Panc1 (cell line): ENCODE data around the gene PSAP. TPM values are rescaled to one million over a fixed set of nuclear protein-coding genes. Genes with fewer than 3 reads are reported as not detected.
"Not testable (repeated sequence)": the region's sequence is repeated elsewhere in the genome, so short reads cannot be mapped to it uniquely, and the experiment has no call there.

Experiments used
- ATAC-seq: fragments of 200-7000 bp; cut with Tn5 transposase; 2 replicates; pipeline ENCODE4 v1.9.1; 2020; ENCODE audit warnings: mild to moderate bottlenecking, moderate library complexity
- BruUV-seq: library from RNA; stranded (reverse); fragments of 400-500 nt; replicated peaks from 2 replicates; lab custom pipeline; 2021; lab: Mats Ljungman, UMichigan
- CTCF ChIA-PET: fragments of 300-600 bp; sonication (Branson Sonifier 250); formaldehyde crosslinking; loops from one replicate; lab custom pipeline; 2022; ENCODE audit warnings: antibody characterized with exemption; lab: Charles Lee
- POLR2A ChIA-PET: fragments of 300-600 bp; sonication (Branson Sonifier 250); formaldehyde crosslinking; loops from one replicate; lab custom pipeline; 2022; ENCODE audit warnings: antibody characterized with exemption; lab: Charles Lee
- DNase-seq: peaks from one replicate; pipeline ENCODE4 v3.0.0-alpha.2; 2010; ENCODE audit warnings: low read depth, low spot score
- H3K27ac ChIP-seq: 2 replicates; pipeline ENCODE4 v1.5.1; 2011; ENCODE audit warnings: mild to moderate bottlenecking, low read length, inconsistent platforms
- H3K27me3 ChIP-seq: fragments of 200-500 bp; sonication (Bioruptor generic); 2 replicates; pipeline ENCODE4 v1.6.0; 2014; ENCODE audit warnings: low read length, inconsistent platforms; ENCODE audit not compliant: control insufficient read depth, insufficient read depth
- H3K36me3 ChIP-seq: fragments of 200-500 bp; sonication (Bioruptor generic); 2 replicates; pipeline ENCODE4 v1.5.1; 2014; ENCODE audit warnings: inconsistent platforms, mild to moderate bottlenecking, low read length, moderate library complexity; ENCODE audit not compliant: control insufficient read depth, insufficient read depth
- H3K4me1 ChIP-seq: 2 replicates; pipeline ENCODE4 v1.5.1; 2011; ENCODE audit warnings: inconsistent platforms, mild to moderate bottlenecking, low read length, moderate library complexity; ENCODE audit not compliant: control insufficient read depth, insufficient read depth
- H3K4me3 ChIP-seq, 2 experiments: 2 replicates each; pipeline ENCODE4 v1.5.1; 2011 to 2012; ENCODE audit warnings: low read depth in 2 of 2, low read length in 2 of 2, mild to moderate bottlenecking in 2 of 2, inconsistent platforms in 1 of 2, moderate library complexity in 1 of 2
- H3K9me3 ChIP-seq: fragments of 200-500 bp; sonication (Bioruptor generic); 2 replicates; pipeline ENCODE4 v1.5.1; 2014; ENCODE audit warnings: low read depth, mild to moderate bottlenecking, inconsistent platforms, low read length, moderate library complexity; ENCODE audit not compliant: control insufficient read depth, insufficient read depth
- CTCF ChIP-seq: fragments of 450-650 bp; IDR thresholded peaks from 2 replicates; pipeline ENCODE4 v1.5.1; 2017; ENCODE audit warnings: mild to moderate bottlenecking
- POLR2AphosphoS5 ChIP-seq: IDR thresholded peaks from 2 replicates; pipeline ENCODE4 v1.6.1; 2012; ENCODE audit warnings: mild to moderate bottlenecking, low read depth, low read length, moderate library complexity
- REST ChIP-seq, 2 experiments: IDR thresholded peaks; 2 replicates each; pipeline ENCODE4 v1.6.1; 2011 to 2012; ENCODE audit warnings: low read depth in 2 of 2, control low read depth in 1 of 2, low read length in 1 of 2, mild to moderate bottlenecking in 1 of 2, moderate library complexity in 1 of 2; ENCODE audit not compliant: insufficient read depth in 1 of 2
- SIN3A ChIP-seq: IDR thresholded peaks from 2 replicates; pipeline ENCODE4 v1.6.1; 2012; ENCODE audit warnings: low read depth, mild to moderate bottlenecking, low read length, moderate library complexity, borderline replicate concordance; ENCODE audit not compliant: insufficient read depth
- TCF7L2 ChIP-seq: IDR thresholded peaks from 2 replicates; pipeline ENCODE4 v1.6.1; 2011; ENCODE audit warnings: mild to moderate bottlenecking, low read depth, low read length, inconsistent platforms
- in situ Hi-C: cut with HindIII; loops from 2 replicates; pipeline ENCODE4 v1.10.0; 2016; ENCODE audit warnings: low sequenced_read_pairs, low pct_unique_long_range_greater_than_20kb
- intact Hi-C: fragments of 100-400 bp; cut with micrococcal nuclease; formaldehyde crosslinking; loops from one replicate; pipeline ENCODE4 v1.10.0; 2022; ENCODE audit not compliant: unreplicated experiment
- total RNA-seq: library from RNA; stranded (reverse); gene quantifications from one replicate; pipeline ENCODE4 v1.2.1, GENCODE V29; 2021; ENCODE audit not compliant: unreplicated experiment

PSAP gene
- total RNA-seq, 1 experiment from 2014 or later: 3,649 TPM

GRCh38 chr10:71899665-71900412, 48.8 kb upstream of the PSAP start:
- Histone ChIP-seq H3K4me3 (no peak overlapping the region), H3K4me1 (peaks cover 10% of the 10 kb centered on the region), H3K36me3 (no peaks in the 10 kb centered on the region), H3K27ac (peak overlapping the region; percentile 25), H3K9me3 (no peaks in the 10 kb centered on the region), H3K27me3 (no peaks in the 10 kb centered on the region)
- in situ Hi-C loops: no loop called here
- DNase-seq (no peak), ATAC-seq (no peak)
- POLR2A ChIA-PET: no interaction called here
- no TSS peak for BruUV-seq
- TF ChIP-seq SIN3A (no peak), TCF7L2 (no peak), POLR2AphosphoS5 (no peak), REST (IDR thresholded peaks at IDR 0.05; ENCODE audit: insufficient read depth in 1 of 2, low read depth in 2 of 2, low read length in 1 of 2) (no peak), CTCF (no peak)
- intact Hi-C loops: loop anchor here (5.0 to 10.0 kb wide), 3 partner anchors 63 to 315 kb away; partner anchors contain the start of genes ANAPC16 and ASCC1
- CTCF ChIA-PET: no interaction called here

- ATAC-seq, BruUV-seq, H3K36me3 ChIP-seq, DNase-seq, H3K27me3 ChIP-seq, H3K4me3 ChIP-seq, H3K9me3 ChIP-seq, H3K27ac ChIP-seq, in situ Hi-C loops: not testable (repeated sequence)
- peaks cover 16% of the 10 kb centered on the region for H3K4me1 ChIP-seq
- CTCF ChIA-PET: interaction anchor here (0.6 to 1.0 kb wide), 7 partner anchors 13 to 446 kb away, joined by 3 to 13 read pairs (median 4); no protein-coding TSS in a partner anchor
- intact Hi-C loops: loop anchor here (5.0 to 10.0 kb wide), 3 partner anchors 61 to 316 kb away; partner anchors contain the start of genes ANAPC16 and ASCC1
- POLR2A ChIA-PET: interaction anchor here (0.5 to 1.1 kb wide), 3 partner anchors 32 to 177 kb away, joined by 3 to 19 read pairs (median 6); no protein-coding TSS in a partner anchor
Measured at GRCh38 chr10:71898346-71898745, 47.3 kb upstream of the PSAP start.

- CTCF ChIA-PET: interaction anchor here (1.0 kb wide), 1 partner anchor 43 kb away, joined by 3 read pairs; the partner anchor contains the start of gene PSAP
- Histone ChIP-seq H3K4me3 (no peak overlapping the region), H3K36me3 (no peaks in the 10 kb centered on the region), H3K9me3 (no peaks in the 10 kb centered on the region), H3K27ac (peak overlapping the region; percentile 49), H3K4me1 (peaks cover 43% of the 10 kb centered on the region), H3K27me3 (no peaks in the 10 kb centered on the region)
- DNase-seq (no peak), ATAC-seq (no peak)
- no peak for TF ChIP-seq CTCF
- TF ChIP-seq TCF7L2: no peak
- TF ChIP-seq REST (IDR thresholded peaks at IDR 0.05; ENCODE audit: insufficient read depth in 1 of 2, low read depth in 2 of 2, low read length in 1 of 2): no peak
- no peak for TF ChIP-seq SIN3A
- no peak for TF ChIP-seq POLR2AphosphoS5
- intact Hi-C loops: loop anchor here (10.0 kb wide), 1 partner anchor 321 kb away; the partner anchor contains the start of genes ANAPC16 and ASCC1
- POLR2A ChIA-PET: no interaction called here
- no TSS peak for BruUV-seq
- in situ Hi-C loops: no loop called here
Measured at GRCh38 chr10:71893920-71894319, 42.9 kb upstream of the PSAP start.
